MCF 10A (cell line): ENCODE results near the gene LONP1. TPM values are rescaled to one million over a fixed set of nuclear protein-coding genes. Genes with fewer than 3 reads are reported as not detected.

Experiments
- BruUV-seq: library from RNA; stranded (reverse); fragments of 400-500 nt; replicated peaks from 2 replicates; lab custom pipeline; 2021; lab: Mats Ljungman, UMichigan
- CTCF ChIA-PET: fragments of 300-600 bp; sonication (Branson Sonifier 250); formaldehyde crosslinking; extraction: SDS; loops from one replicate; lab custom pipeline; 2021; ENCODE audit warnings: antibody characterized with exemption, inconsistent platforms; lab: Yijun Ruan, JAX
- POLR2A ChIA-PET: fragments of 300-600, 350-650 bp; sonication (Branson Sonifier 250); formaldehyde crosslinking; extraction: SDS; loops from one replicate; lab custom pipeline; 2020; ENCODE audit warnings: antibody characterized with exemption, inconsistent platforms; lab: Yijun Ruan, JAX
- DNase-seq: peaks from one replicate; pipeline ENCODE4 v3.0.0-alpha.2; 2018; ENCODE audit not compliant: unreplicated experiment
- H3K27ac Mint-ChIP-seq: one replicate; pipeline ENCODE4 v1.8.0; 2022; ENCODE audit warnings: mild to moderate bottlenecking, low read depth, mixed read lengths; ENCODE audit not compliant: unreplicated experiment
- H3K27me3 Mint-ChIP-seq: one replicate; pipeline ENCODE4 v1.8.0; 2022; ENCODE audit warnings: mixed read lengths; ENCODE audit not compliant: insufficient read depth, unreplicated experiment
- H3K36me3 Mint-ChIP-seq: one replicate; pipeline ENCODE4 v1.8.0; 2022; ENCODE audit warnings: mild to moderate bottlenecking, moderate library complexity, mixed read lengths; ENCODE audit not compliant: insufficient read depth, unreplicated experiment
- H3K4me1 Mint-ChIP-seq: one replicate; pipeline ENCODE4 v1.8.0; 2022; ENCODE audit warnings: mixed read lengths; ENCODE audit not compliant: insufficient read depth, unreplicated experiment
- H3K4me3 Mint-ChIP-seq: one replicate; pipeline ENCODE4 v1.8.0; 2022; ENCODE audit warnings: mild to moderate bottlenecking, moderate library complexity, mixed read lengths; ENCODE audit not compliant: unreplicated experiment
- H3K9me3 Mint-ChIP-seq: one replicate; pipeline ENCODE4 v1.8.0; 2022; ENCODE audit warnings: mixed read lengths; ENCODE audit not compliant: unreplicated experiment
- CTCF ChIP-seq: fragments of 200-600 bp; IDR thresholded peaks from one replicate; pipeline ENCODE4 v1.8.0; 2022; ENCODE audit warnings: antibody characterized with exemption, mild to moderate bottlenecking; ENCODE audit not compliant: unreplicated experiment
- intact Hi-C: fragments of 100-400 bp; cut with micrococcal nuclease; formaldehyde crosslinking; loops from 2 replicates; pipeline ENCODE4 v1.14.1; 2022
- total RNA-seq: library from RNA; stranded (reverse); gene quantifications from 2 replicates; pipeline ENCODE4 v1.2.3, GENCODE V29; 2022

Gene LONP1
- total RNA-seq, 1 experiment from 2014 or later = 219 TPM

- POLR2A ChIA-PET = interaction anchor here (1.1 to 2.1 kb wide), 4 partner anchors 9 to 56 kb away, joined by 5 to 23 read pairs (median 6); partner anchors contain the start of gene RPL36
- BruUV-seq = no TSS peak
- TF ChIP-seq CTCF = no peak
- peak within 1 kb of the TSS; percentile 76 for H3K4me3 Mint-ChIP-seq
- peak within 1 kb of the TSS; percentile 98 for H3K27ac Mint-ChIP-seq
- H3K4me1 Mint-ChIP-seq = peaks cover 31% of the 10 kb centered on the region
- intact Hi-C loops = loop anchor here (1.0 kb wide), 1 partner anchor 10 kb away; the partner anchor contains the start of gene RPL36
- CTCF ChIA-PET = no interaction called here
- DNase-seq = peak; percentile 99
- no peaks in the 10 kb centered on the region for H3K27me3 Mint-ChIP-seq
- H3K9me3 Mint-ChIP-seq = no peaks in the 10 kb centered on the region
- no peaks in the 10 kb centered on the region for H3K36me3 Mint-ChIP-seq
These were observed 39.2 kb downstream of the LONP1 start, which contains the start of the genes HSD11B1L and MICOS13 for GRCh38 chr19:5680437-5681368. Gene HSD11B1L (plus strand): TSS chr19:5681027. CDS start chr19:5684833, 3,806 bp downstream. Gene MICOS13 (minus strand): TSS chr19:5680516. CDS start chr19:5680486, 30 bp downstream.

- TF ChIP-seq CTCF = no peak
- H3K4me3 Mint-ChIP-seq = peak overlapping the region; percentile 76
- BruUV-seq = TSS peak; percentile 61
- H3K36me3 Mint-ChIP-seq = no peaks in the 10 kb centered on the region
- ChIA-PET POLR2A (interaction anchor here (0.6 to 2.1 kb wide), 6 partner anchors 9 to 205 kb away, joined by 3 to 23 read pairs (median 4); partner anchors contain the start of genes RPL36, SAFB and SAFB2), CTCF (no interaction called here)
- intact Hi-C loops = loop anchor here (1.0 kb wide), 1 partner anchor 10 kb away; the partner anchor contains the start of gene RPL36
- H3K27ac Mint-ChIP-seq = peak overlapping the region; percentile 98
- peaks cover 31% of the 10 kb centered on the region for H3K4me1 Mint-ChIP-seq
- DNase-seq = peak; percentile 36
- no peaks in the 10 kb centered on the region for H3K27me3 Mint-ChIP-seq
- H3K9me3 Mint-ChIP-seq = no peaks in the 10 kb centered on the region
These were observed 39.9 kb downstream of the LONP1 start for GRCh38 chr19:5680084-5680436.

GRCh38 chr19:5679289-5680083, 40.5 kb downstream of the LONP1 start:
- DNase-seq = no peak
- H3K4me3 Mint-ChIP-seq = peak overlapping the region; percentile 76
- no peaks in the 10 kb centered on the region for H3K27me3 Mint-ChIP-seq
- H3K9me3 Mint-ChIP-seq = no peaks in the 10 kb centered on the region
- peaks cover 36% of the 10 kb centered on the region for H3K4me1 Mint-ChIP-seq
- H3K27ac Mint-ChIP-seq = peak overlapping the region; percentile 98
- CTCF ChIA-PET = interaction anchor here (0.7 kb wide), 1 partner anchor 25 kb away, joined by 7 read pairs; no protein-coding TSS in a partner anchor
- no peaks in the 10 kb centered on the region for H3K36me3 Mint-ChIP-seq
- TF ChIP-seq CTCF = no peak
- POLR2A ChIA-PET = interaction anchor here (0.6 to 2.1 kb wide), 8 partner anchors 9 to 1277 kb away, joined by 3 to 23 read pairs (median 4); partner anchors contain the start of genes CATSPERD, CHAF1A, LONP1 and RPL36
- no TSS peak for BruUV-seq
- intact Hi-C loops = loop anchor here (1.0 kb wide), 1 partner anchor 11 kb away; the partner anchor contains the start of gene RPL36
